Liver (tissue), 3 donors: ENCODE results near the gene CGNL1.

Experiments
- JUND ChIP-seq, 2 donors: IDR thresholded peaks; 2 replicates each; pipeline ENCODE4 v1.6.1; 2016; ENCODE audit warnings: antibody characterized with exemption in 2 of 2
- RAD21 ChIP-seq, 2 donors: IDR thresholded peaks; 2 replicates each; pipeline ENCODE4 v1.6.1; 2016; ENCODE audit warnings: antibody characterized with exemption in 2 of 2, mild to moderate bottlenecking in 2 of 2
- TF ChIP-seq, protein P1 (sequence below): fragments of 150-350 bp; IDR thresholded peaks from 2 replicates; pipeline ENCODE4 v1.5.1; 2017; ENCODE audit warnings: improper control_type of control experiment, low read depth, low read length; ENCODE audit not compliant: missing input control
- TF ChIP-seq, protein P2 (sequence below): IDR thresholded peaks from 2 replicates; pipeline ENCODE4 v1.6.1; 2016; ENCODE audit warnings: antibody characterized with exemption
- TF ChIP-seq, protein P3 (sequence below): IDR thresholded peaks from 2 replicates; pipeline ENCODE4 v1.6.1; 2016; ENCODE audit warnings: antibody characterized with exemption, mild to moderate bottlenecking
- donor health status: healthy.
- donor health status: healthy.

DNA sequence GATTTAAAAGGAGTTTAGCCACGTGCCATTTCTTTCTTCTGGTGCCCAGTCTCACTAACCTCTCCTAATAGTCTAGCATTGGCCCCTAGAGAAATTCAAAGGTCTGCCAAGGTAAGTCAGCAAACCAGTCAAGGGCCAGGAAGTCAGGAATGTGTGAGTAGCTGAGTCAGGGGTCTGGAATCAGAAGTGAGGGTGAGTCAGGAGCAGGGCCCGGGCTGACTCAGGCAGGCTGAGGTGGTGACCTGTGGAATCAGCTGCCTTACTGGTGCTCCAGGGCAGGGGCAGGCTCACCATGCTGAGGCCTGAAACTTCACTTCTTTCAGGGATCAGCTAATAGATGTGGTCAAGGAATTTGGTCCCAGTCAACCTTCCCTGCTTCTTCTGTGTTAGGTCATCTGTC lies 109.6 kb downstream of the CGNL1 start:
- TF ChIP-seq RAD21 (IDR thresholded peaks at IDR 0.05) = no peak
- TF ChIP-seq, protein P1, sequence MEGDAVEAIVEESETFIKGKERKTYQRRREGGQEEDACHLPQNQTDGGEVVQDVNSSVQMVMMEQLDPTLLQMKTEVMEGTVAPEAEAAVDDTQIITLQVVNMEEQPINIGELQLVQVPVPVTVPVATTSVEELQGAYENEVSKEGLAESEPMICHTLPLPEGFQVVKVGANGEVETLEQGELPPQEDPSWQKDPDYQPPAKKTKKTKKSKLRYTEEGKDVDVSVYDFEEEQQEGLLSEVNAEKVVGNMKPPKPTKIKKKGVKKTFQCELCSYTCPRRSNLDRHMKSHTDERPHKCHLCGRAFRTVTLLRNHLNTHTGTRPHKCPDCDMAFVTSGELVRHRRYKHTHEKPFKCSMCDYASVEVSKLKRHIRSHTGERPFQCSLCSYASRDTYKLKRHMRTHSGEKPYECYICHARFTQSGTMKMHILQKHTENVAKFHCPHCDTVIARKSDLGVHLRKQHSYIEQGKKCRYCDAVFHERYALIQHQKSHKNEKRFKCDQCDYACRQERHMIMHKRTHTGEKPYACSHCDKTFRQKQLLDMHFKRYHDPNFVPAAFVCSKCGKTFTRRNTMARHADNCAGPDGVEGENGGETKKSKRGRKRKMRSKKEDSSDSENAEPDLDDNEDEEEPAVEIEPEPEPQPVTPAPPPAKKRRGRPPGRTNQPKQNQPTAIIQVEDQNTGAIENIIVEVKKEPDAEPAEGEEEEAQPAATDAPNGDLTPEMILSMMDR = no peak
- no peak for TF ChIP-seq JUND (IDR thresholded peaks at IDR 0.05)
- TF ChIP-seq, protein P2, sequence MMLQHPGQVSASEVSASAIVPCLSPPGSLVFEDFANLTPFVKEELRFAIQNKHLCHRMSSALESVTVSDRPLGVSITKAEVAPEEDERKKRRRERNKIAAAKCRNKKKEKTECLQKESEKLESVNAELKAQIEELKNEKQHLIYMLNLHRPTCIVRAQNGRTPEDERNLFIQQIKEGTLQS = no peak
- TF ChIP-seq, protein P3, sequence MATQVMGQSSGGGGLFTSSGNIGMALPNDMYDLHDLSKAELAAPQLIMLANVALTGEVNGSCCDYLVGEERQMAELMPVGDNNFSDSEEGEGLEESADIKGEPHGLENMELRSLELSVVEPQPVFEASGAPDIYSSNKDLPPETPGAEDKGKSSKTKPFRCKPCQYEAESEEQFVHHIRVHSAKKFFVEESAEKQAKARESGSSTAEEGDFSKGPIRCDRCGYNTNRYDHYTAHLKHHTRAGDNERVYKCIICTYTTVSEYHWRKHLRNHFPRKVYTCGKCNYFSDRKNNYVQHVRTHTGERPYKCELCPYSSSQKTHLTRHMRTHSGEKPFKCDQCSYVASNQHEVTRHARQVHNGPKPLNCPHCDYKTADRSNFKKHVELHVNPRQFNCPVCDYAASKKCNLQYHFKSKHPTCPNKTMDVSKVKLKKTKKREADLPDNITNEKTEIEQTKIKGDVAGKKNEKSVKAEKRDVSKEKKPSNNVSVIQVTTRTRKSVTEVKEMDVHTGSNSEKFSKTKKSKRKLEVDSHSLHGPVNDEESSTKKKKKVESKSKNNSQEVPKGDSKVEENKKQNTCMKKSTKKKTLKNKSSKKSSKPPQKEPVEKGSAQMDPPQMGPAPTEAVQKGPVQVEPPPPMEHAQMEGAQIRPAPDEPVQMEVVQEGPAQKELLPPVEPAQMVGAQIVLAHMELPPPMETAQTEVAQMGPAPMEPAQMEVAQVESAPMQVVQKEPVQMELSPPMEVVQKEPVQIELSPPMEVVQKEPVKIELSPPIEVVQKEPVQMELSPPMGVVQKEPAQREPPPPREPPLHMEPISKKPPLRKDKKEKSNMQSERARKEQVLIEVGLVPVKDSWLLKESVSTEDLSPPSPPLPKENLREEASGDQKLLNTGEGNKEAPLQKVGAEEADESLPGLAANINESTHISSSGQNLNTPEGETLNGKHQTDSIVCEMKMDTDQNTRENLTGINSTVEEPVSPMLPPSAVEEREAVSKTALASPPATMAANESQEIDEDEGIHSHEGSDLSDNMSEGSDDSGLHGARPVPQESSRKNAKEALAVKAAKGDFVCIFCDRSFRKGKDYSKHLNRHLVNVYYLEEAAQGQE = no peak
